Thyroid gland (tissue), 4 donors: ENCODE measurements around the gene EPHB6.

Source experiments
- CTCF ChIP-seq, 6 experiments: fragments of 200-600 bp in 3 of 6; fragments of 450-650 bp in 3 of 6; sonication (generic) in 3 of 6; IDR thresholded peaks; one replicate each; pipeline ENCODE4 v1.5.1; 2016 to 2019; ENCODE audit warnings: antibody characterized with exemption in 6 of 6, mild to moderate bottlenecking in 2 of 6, inconsistent platforms in 1 of 6, moderate library complexity in 1 of 6
- POLR2A ChIP-seq, 2 donors: fragments of 450-650 bp; IDR thresholded peaks; one replicate each; pipeline ENCODE4 v1.6.1; 2017; ENCODE audit warnings: antibody characterized with exemption in 2 of 2, mild to moderate bottlenecking in 2 of 2, moderate library complexity in 1 of 2

- no peak for TF ChIP-seq CTCF (IDR thresholded peaks at IDR 0.05)
- TF ChIP-seq POLR2A (IDR thresholded peaks at IDR 0.05): no peak
These were observed 49.4 kb upstream of the EPHB6 start for GRCh38 chr7:142805350-142806021.
